ENCODE measurements around the gene FPR3. TPM values are rescaled to one million over a fixed set of nuclear protein-coding genes. Genes with fewer than 3 reads are reported as not detected.

FPR3 gene
- polyA plus RNA-seq, 3 donors, result 0.19 to 0.67 (median 0.34) TPM

- no peak for DNase-seq (ENCODE audit: extremely low read depth in 1 of 11, low read depth in 9 of 11, low spot score in 4 of 11)
Observed at GRCh38 chr19:51824281-51825005, 29.5 kb downstream of the FPR3 start.

GRCh38 chr19:51830274-51830673, 35.3 kb downstream of the FPR3 start:
- DNase-seq (ENCODE audit: extremely low read depth in 1 of 11, low read depth in 9 of 11, low spot score in 4 of 11), result no peak

- DNase-seq (ENCODE audit: extremely low read depth in 1 of 11, low read depth in 9 of 11, low spot score in 4 of 11), result no peak
Observed at GRCh38 chr19:51837145-51837544, 42.2 kb downstream of the FPR3 start.

- no peak for DNase-seq (ENCODE audit: extremely low read depth in 1 of 11, low read depth in 9 of 11, low spot score in 4 of 11)
Observed at GRCh38 chr19:51861870-51862622, 67.1 kb downstream of the FPR3 start.

DNA sequence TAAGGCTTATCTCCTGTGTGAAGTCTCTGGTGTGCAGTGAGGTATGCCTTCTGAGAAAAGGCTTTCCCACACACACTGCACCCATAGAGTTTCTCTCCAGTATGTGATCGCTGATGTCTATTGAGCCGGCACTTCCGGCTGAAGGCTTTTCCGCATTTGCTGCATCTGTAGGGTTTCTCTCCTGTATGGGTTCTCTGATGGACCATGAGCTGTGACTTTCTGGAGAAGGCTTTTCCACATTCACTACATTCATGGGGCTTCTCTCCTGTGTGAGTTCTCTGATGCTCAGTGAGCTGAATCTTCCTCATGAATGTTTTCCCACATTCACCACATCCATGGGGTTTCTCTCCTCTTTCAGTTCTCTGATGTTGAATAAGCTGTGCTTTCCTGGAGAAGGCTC, 78.1 kb downstream of the FPR3 start:
- DNase-seq (ENCODE audit: extremely low read depth in 1 of 11, low read depth in 9 of 11, low spot score in 4 of 11), result no peak

Other genes starting within 250 kb of the FPR3 start
- 10 to 100 TPM; 15.8 to 20.0 (median 17.8) TPM for gene ZNF175, start 223.9 kb upstream of the FPR3 start, polyA plus RNA-seq (ENCODE audit: insufficient read length in 3 of 3)
- gene SIGLEC5, start 164.8 kb upstream of the FPR3 start, polyA plus RNA-seq (ENCODE audit: insufficient read length in 3 of 3), result under 1 TPM in 2 of 3 donors, not detected in 1; 0.26 to 0.61 TPM
- gene SIGLEC14, start 148.3 kb upstream of the FPR3 start, polyA plus RNA-seq (ENCODE audit: insufficient read length in 3 of 3), result under 1 TPM; 0.60 to 0.89 (median 0.64) TPM
- gene SPACA6, start 101.8 kb upstream of the FPR3 start, polyA plus RNA-seq (ENCODE audit: insufficient read length in 3 of 3), result 10 to 100 TPM; 15.4 to 30.3 (median 18.0) TPM
- under 1 TPM in 2 of 3 donors, not detected in 1; 0.14 to 0.29 TPM for gene HAS1, start 71.2 kb upstream of the FPR3 start, polyA plus RNA-seq (ENCODE audit: insufficient read length in 3 of 3)
- gene FPR1, start 43.3 kb upstream of the FPR3 start, polyA plus RNA-seq (ENCODE audit: insufficient read length in 3 of 3), result 1 to 10 TPM; 1.2 to 5.0 (median 1.5) TPM
- gene FPR2, start 34.0 kb upstream of the FPR3 start, polyA plus RNA-seq (ENCODE audit: insufficient read length in 3 of 3), result under 1 TPM; 0.26 to 0.38 (median 0.33) TPM
- gene ZNF577, start 92.8 kb downstream of the FPR3 start, polyA plus RNA-seq (ENCODE audit: insufficient read length in 3 of 3), result 10 to 100 TPM; 41.0 to 47.7 (median 44.2) TPM
- 10 to 100 TPM; 27.5 to 32.0 (median 29.3) TPM for gene ZNF649, start 109.9 kb downstream of the FPR3 start, polyA plus RNA-seq (ENCODE audit: insufficient read length in 3 of 3)
- 10 to 100 TPM; 13.3 to 13.9 (median 13.7) TPM for gene ZNF613, start 132.3 kb downstream of the FPR3 start, polyA plus RNA-seq (ENCODE audit: insufficient read length in 3 of 3)
- gene ZNF350, start 191.7 kb downstream of the FPR3 start, polyA plus RNA-seq (ENCODE audit: insufficient read length in 3 of 3), result 10 to 100 TPM; 16.9 to 22.1 (median 18.7) TPM
- gene ZNF615, start 213.1 kb downstream of the FPR3 start, polyA plus RNA-seq (ENCODE audit: insufficient read length in 3 of 3), result 10 to 100 TPM; 15.7 to 19.8 (median 19.1) TPM
- gene ZNF614, start 233.2 kb downstream of the FPR3 start, polyA plus RNA-seq (ENCODE audit: insufficient read length in 3 of 3), result 10 to 100 TPM; 15.5 to 18.9 (median 18.4) TPM

Data from renal cortex interstitium (tissue), 11 donors.